Panc1 (cell line): ENCODE measurements around the gene CLNK. TPM values are rescaled to one million over a fixed set of nuclear protein-coding genes. Genes with fewer than 3 reads are reported as not detected.

Experiments used
- ATAC-seq: fragments of 200-7000 bp; cut with Tn5 transposase; 2 replicates; pipeline ENCODE4 v1.9.1; 2020; ENCODE audit warnings: mild to moderate bottlenecking, moderate library complexity
- BruUV-seq: library from RNA; stranded (reverse); fragments of 400-500 nt; replicated peaks from 2 replicates; lab custom pipeline; 2021; lab: Mats Ljungman, UMichigan
- CTCF ChIA-PET: fragments of 300-600 bp; sonication (Branson Sonifier 250); formaldehyde crosslinking; loops from one replicate; lab custom pipeline; 2022; ENCODE audit warnings: antibody characterized with exemption; lab: Charles Lee
- POLR2A ChIA-PET: fragments of 300-600 bp; sonication (Branson Sonifier 250); formaldehyde crosslinking; loops from one replicate; lab custom pipeline; 2022; ENCODE audit warnings: antibody characterized with exemption; lab: Charles Lee
- DNase-seq: peaks from one replicate; pipeline ENCODE4 v3.0.0-alpha.2; 2010; ENCODE audit warnings: low read depth, low spot score
- H3K27ac ChIP-seq: 2 replicates; pipeline ENCODE4 v1.5.1; 2011; ENCODE audit warnings: mild to moderate bottlenecking, low read length, inconsistent platforms
- H3K27me3 ChIP-seq: fragments of 200-500 bp; sonication (Bioruptor generic); 2 replicates; pipeline ENCODE4 v1.6.0; 2014; ENCODE audit warnings: low read length, inconsistent platforms; ENCODE audit not compliant: control insufficient read depth, insufficient read depth
- H3K36me3 ChIP-seq: fragments of 200-500 bp; sonication (Bioruptor generic); 2 replicates; pipeline ENCODE4 v1.5.1; 2014; ENCODE audit warnings: inconsistent platforms, mild to moderate bottlenecking, low read length, moderate library complexity; ENCODE audit not compliant: control insufficient read depth, insufficient read depth
- H3K4me1 ChIP-seq: 2 replicates; pipeline ENCODE4 v1.5.1; 2011; ENCODE audit warnings: inconsistent platforms, mild to moderate bottlenecking, low read length, moderate library complexity; ENCODE audit not compliant: control insufficient read depth, insufficient read depth
- H3K4me3 ChIP-seq, 2 experiments: 2 replicates each; pipeline ENCODE4 v1.5.1; 2011 to 2012; ENCODE audit warnings: low read depth in 2 of 2, low read length in 2 of 2, mild to moderate bottlenecking in 2 of 2, inconsistent platforms in 1 of 2, moderate library complexity in 1 of 2
- H3K9me3 ChIP-seq: fragments of 200-500 bp; sonication (Bioruptor generic); 2 replicates; pipeline ENCODE4 v1.5.1; 2014; ENCODE audit warnings: low read depth, mild to moderate bottlenecking, inconsistent platforms, low read length, moderate library complexity; ENCODE audit not compliant: control insufficient read depth, insufficient read depth
- POLR2AphosphoS5 ChIP-seq: IDR thresholded peaks from 2 replicates; pipeline ENCODE4 v1.6.1; 2012; ENCODE audit warnings: mild to moderate bottlenecking, low read depth, low read length, moderate library complexity
- SIN3A ChIP-seq: IDR thresholded peaks from 2 replicates; pipeline ENCODE4 v1.6.1; 2012; ENCODE audit warnings: low read depth, mild to moderate bottlenecking, low read length, moderate library complexity, borderline replicate concordance; ENCODE audit not compliant: insufficient read depth
- TCF7L2 ChIP-seq: IDR thresholded peaks from 2 replicates; pipeline ENCODE4 v1.6.1; 2011; ENCODE audit warnings: mild to moderate bottlenecking, low read depth, low read length, inconsistent platforms
- in situ Hi-C: cut with HindIII; loops from 2 replicates; pipeline ENCODE4 v1.10.0; 2016; ENCODE audit warnings: low sequenced_read_pairs, low pct_unique_long_range_greater_than_20kb
- intact Hi-C: fragments of 100-400 bp; cut with micrococcal nuclease; formaldehyde crosslinking; loops from one replicate; pipeline ENCODE4 v1.10.0; 2022; ENCODE audit not compliant: unreplicated experiment
- total RNA-seq: library from RNA; stranded (reverse); gene quantifications from one replicate; pipeline ENCODE4 v1.2.1, GENCODE V29; 2021; ENCODE audit not compliant: unreplicated experiment
- TF ChIP-seq, protein P1 (sequence below), 2 experiments: IDR thresholded peaks; 2 replicates each; pipeline ENCODE4 v1.6.1; 2011 to 2012; ENCODE audit warnings: low read depth in 2 of 2, control low read depth in 1 of 2, low read length in 1 of 2, mild to moderate bottlenecking in 1 of 2, moderate library complexity in 1 of 2; ENCODE audit not compliant: insufficient read depth in 1 of 2
- TF ChIP-seq, protein P2 (sequence below): fragments of 450-650 bp; IDR thresholded peaks from 2 replicates; pipeline ENCODE4 v1.5.1; 2017; ENCODE audit warnings: mild to moderate bottlenecking

Gene CLNK
- total RNA-seq, 1 experiment from 2014 or later = not detected

DNA sequence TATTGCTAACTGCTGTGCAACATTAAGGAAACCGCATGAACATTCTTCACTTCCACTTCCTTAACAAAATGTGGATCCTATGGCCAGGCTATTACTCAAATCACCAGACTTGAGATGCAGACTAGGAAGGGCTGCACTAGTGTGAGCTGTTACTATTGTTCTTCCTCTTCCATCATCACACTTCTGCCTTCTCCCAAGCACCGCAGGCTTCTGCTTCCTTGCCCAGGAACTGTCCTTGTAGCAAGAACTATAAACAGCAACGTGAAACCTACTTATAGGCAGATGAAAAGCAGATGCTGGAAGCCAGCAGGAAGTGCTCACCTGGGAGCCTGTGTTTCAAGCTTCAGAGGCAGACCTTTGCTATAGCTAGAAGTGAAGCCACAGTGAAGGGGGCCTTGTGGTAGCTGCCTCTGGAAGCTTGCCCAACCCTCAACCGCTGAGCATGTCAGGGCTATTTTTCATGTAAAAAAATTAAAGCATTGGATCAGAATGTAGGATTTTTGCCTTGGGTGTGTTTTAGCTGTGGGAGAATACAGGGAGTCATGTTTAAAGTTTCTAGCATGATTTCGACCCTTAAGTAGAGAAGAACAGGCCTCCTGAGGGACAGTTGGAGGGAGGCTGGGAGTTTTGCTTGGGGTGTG lies 43.9 kb downstream of the CLNK start:
- POLR2A ChIA-PET = no interaction called here
- Histone ChIP-seq H3K4me3 (no peak overlapping the region), H3K27ac (no peak overlapping the region), H3K36me3 (no peaks in the 10 kb centered on the region), H3K27me3 (no peaks in the 10 kb centered on the region), H3K4me1 (no peaks in the 10 kb centered on the region), H3K9me3 (no peaks in the 10 kb centered on the region)
- DNase-seq (no peak), ATAC-seq (no peak)
- TF ChIP-seq, protein P1, sequence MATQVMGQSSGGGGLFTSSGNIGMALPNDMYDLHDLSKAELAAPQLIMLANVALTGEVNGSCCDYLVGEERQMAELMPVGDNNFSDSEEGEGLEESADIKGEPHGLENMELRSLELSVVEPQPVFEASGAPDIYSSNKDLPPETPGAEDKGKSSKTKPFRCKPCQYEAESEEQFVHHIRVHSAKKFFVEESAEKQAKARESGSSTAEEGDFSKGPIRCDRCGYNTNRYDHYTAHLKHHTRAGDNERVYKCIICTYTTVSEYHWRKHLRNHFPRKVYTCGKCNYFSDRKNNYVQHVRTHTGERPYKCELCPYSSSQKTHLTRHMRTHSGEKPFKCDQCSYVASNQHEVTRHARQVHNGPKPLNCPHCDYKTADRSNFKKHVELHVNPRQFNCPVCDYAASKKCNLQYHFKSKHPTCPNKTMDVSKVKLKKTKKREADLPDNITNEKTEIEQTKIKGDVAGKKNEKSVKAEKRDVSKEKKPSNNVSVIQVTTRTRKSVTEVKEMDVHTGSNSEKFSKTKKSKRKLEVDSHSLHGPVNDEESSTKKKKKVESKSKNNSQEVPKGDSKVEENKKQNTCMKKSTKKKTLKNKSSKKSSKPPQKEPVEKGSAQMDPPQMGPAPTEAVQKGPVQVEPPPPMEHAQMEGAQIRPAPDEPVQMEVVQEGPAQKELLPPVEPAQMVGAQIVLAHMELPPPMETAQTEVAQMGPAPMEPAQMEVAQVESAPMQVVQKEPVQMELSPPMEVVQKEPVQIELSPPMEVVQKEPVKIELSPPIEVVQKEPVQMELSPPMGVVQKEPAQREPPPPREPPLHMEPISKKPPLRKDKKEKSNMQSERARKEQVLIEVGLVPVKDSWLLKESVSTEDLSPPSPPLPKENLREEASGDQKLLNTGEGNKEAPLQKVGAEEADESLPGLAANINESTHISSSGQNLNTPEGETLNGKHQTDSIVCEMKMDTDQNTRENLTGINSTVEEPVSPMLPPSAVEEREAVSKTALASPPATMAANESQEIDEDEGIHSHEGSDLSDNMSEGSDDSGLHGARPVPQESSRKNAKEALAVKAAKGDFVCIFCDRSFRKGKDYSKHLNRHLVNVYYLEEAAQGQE (IDR thresholded peaks at IDR 0.05; ENCODE audit: insufficient read depth in 1 of 2, low read depth in 2 of 2, low read length in 1 of 2) = no peak
- TF ChIP-seq POLR2AphosphoS5 (no peak), SIN3A (no peak), TCF7L2 (no peak)
- TF ChIP-seq, protein P2, sequence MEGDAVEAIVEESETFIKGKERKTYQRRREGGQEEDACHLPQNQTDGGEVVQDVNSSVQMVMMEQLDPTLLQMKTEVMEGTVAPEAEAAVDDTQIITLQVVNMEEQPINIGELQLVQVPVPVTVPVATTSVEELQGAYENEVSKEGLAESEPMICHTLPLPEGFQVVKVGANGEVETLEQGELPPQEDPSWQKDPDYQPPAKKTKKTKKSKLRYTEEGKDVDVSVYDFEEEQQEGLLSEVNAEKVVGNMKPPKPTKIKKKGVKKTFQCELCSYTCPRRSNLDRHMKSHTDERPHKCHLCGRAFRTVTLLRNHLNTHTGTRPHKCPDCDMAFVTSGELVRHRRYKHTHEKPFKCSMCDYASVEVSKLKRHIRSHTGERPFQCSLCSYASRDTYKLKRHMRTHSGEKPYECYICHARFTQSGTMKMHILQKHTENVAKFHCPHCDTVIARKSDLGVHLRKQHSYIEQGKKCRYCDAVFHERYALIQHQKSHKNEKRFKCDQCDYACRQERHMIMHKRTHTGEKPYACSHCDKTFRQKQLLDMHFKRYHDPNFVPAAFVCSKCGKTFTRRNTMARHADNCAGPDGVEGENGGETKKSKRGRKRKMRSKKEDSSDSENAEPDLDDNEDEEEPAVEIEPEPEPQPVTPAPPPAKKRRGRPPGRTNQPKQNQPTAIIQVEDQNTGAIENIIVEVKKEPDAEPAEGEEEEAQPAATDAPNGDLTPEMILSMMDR = no peak
- in situ Hi-C loops = no loop called here
- CTCF ChIA-PET = no interaction called here
- intact Hi-C loops = no loop called here
- no TSS peak for BruUV-seq

DNA sequence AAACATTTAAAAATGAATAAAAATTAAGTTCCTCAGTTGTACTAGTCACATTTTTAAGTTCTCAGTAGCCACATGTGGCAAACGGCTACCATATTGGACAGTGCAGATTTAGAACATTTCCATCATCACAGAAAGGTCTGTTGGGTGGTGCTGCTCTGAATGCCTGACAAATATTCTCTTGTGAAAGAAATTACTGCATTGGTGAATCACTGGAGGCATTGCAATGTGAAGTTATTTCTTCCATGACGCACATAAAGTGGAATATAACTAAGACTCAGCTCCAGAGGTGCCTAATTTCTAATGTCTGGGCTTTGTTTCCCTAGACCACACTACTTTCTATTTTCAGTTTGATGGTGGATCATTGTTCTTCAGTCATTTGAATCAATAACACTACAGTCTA lies 44.9 kb downstream of the CLNK start:
- Histone ChIP-seq H3K4me1 (no peaks in the 10 kb centered on the region), H3K36me3 (no peaks in the 10 kb centered on the region), H3K27ac (no peak overlapping the region), H3K4me3 (no peak overlapping the region), H3K9me3 (no peaks in the 10 kb centered on the region), H3K27me3 (no peaks in the 10 kb centered on the region)
- ChIA-PET POLR2A (no interaction called here), CTCF (no interaction called here)
- intact Hi-C loops (no loop called here), in situ Hi-C loops (no loop called here)
- no peak for TF ChIP-seq POLR2AphosphoS5
- TF ChIP-seq, protein P2 = no peak
- TF ChIP-seq TCF7L2 = no peak
- TF ChIP-seq SIN3A = no peak
- TF ChIP-seq, protein P1 (IDR thresholded peaks at IDR 0.05; ENCODE audit: insufficient read depth in 1 of 2, low read depth in 2 of 2, low read length in 1 of 2) = no peak
- BruUV-seq = no TSS peak
- ATAC-seq = no peak
- DNase-seq = no peak
